Measurements from ENCODE around the gene CEACAM20.
"Not testable (repeated sequence)": the region's sequence is repeated elsewhere in the genome, so short reads cannot be mapped to it uniquely, and the experiment has no call there.

Gene CEACAM20

GRCh38 chr19:44529536-44529935 is at the start of gene CEACAM20:
Gene CEACAM20, minus strand, starts transcription at chr19:44529675. Its CDS starts 166 bp downstream, at chr19:44529509.
- no peak for DNase-seq (ENCODE audit: low spot score)

- DNase-seq (ENCODE audit: low spot score) = no peak
Measured at GRCh38 chr19:44577566-44577874, 48.0 kb upstream of the CEACAM20 start.

- no peak for DNase-seq (ENCODE audit: low spot score)
Measured at GRCh38 chr19:44576843-44577565, 47.5 kb upstream of the CEACAM20 start.

- no peak for DNase-seq (ENCODE audit: low spot score)
Measured at GRCh38 chr19:44575116-44575700, 45.7 kb upstream of the CEACAM20 start.

GRCh38 chr19:44574186-44574950 is 44.9 kb upstream of the CEACAM20 start:
- peak; percentile 81 for DNase-seq (ENCODE audit: low spot score)

GRCh38 chr19:44573627-44574026 is 44.2 kb upstream of the CEACAM20 start:
- no peak for DNase-seq (ENCODE audit: low spot score)

- DNase-seq (ENCODE audit: low spot score) = no peak
Measured at GRCh38 chr19:44573183-44573582, 43.7 kb upstream of the CEACAM20 start.

GRCh38 chr19:44572581-44572900 is 43.1 kb upstream of the CEACAM20 start:
- no peak for DNase-seq (ENCODE audit: low spot score)

GRCh38 chr19:44571830-44572580 is 42.5 kb upstream of the CEACAM20 start:
- DNase-seq (ENCODE audit: low spot score) = no peak

GRCh38 chr19:44570984-44571684 is 41.7 kb upstream of the CEACAM20 start:
- peak; percentile 36 for DNase-seq (ENCODE audit: low spot score)

GRCh38 chr19:44570603-44570983 is 41.1 kb upstream of the CEACAM20 start:
- DNase-seq (ENCODE audit: low spot score) = no peak

- DNase-seq (ENCODE audit: low spot score) = no peak
Measured at GRCh38 chr19:44567745-44568144, 38.3 kb upstream of the CEACAM20 start.

GRCh38 chr19:44566984-44567383 is 37.5 kb upstream of the CEACAM20 start:
- DNase-seq (ENCODE audit: low spot score) = no peak

GRCh38 chr19:44563086-44563655 is 33.7 kb upstream of the CEACAM20 start:
- DNase-seq (ENCODE audit: low spot score) = not testable (repeated sequence)

- no peak for DNase-seq (ENCODE audit: low spot score)
Measured at GRCh38 chr19:44557933-44558332, 28.5 kb upstream of the CEACAM20 start.

- DNase-seq (ENCODE audit: low spot score) = no peak
Measured at GRCh38 chr19:44554641-44555246, 25.3 kb upstream of the CEACAM20 start.

GRCh38 chr19:44553478-44554171 is 24.1 kb upstream of the CEACAM20 start:
- DNase-seq (ENCODE audit: low spot score) = no peak

GRCh38 chr19:44552324-44552723 is 22.8 kb upstream of the CEACAM20 start:
- no peak for DNase-seq (ENCODE audit: low spot score)

GRCh38 chr19:44551850-44552249 is 22.4 kb upstream of the CEACAM20 start:
- DNase-seq (ENCODE audit: low spot score) = no peak

- DNase-seq (ENCODE audit: low spot score) = not testable (repeated sequence)
Measured at GRCh38 chr19:44550976-44551375, 21.5 kb upstream of the CEACAM20 start.

GRCh38 chr19:44549507-44549906 is 20.0 kb upstream of the CEACAM20 start:
- DNase-seq (ENCODE audit: low spot score) = no peak

All from putamen (tissue), 1 donor.